ENCODE results near the gene SLC5A6.
A peak's percentile ranks its signal among the peaks of the same experiment; 100 is the strongest.

The SLC5A6 gene

GRCh38 chr2:27211943-27212625 is at the start of gene SLC5A6, which contains the start of gene ATRAID:
TSS of gene SLC5A6 (minus strand) at chr2:27212268. CDS start at chr2:27207650, 4,618 bp downstream.
TSS of gene ATRAID (plus strand) at chr2:27212041. CDS start at chr2:27212369, 328 bp downstream.
- DNase-seq (ENCODE audit: low spot score) = peak; percentile 98
- FAIRE-seq = peak; percentile 59

GRCh38 chr2:27261241-27261925 is 49.3 kb upstream of the SLC5A6 start:
- no peak for DNase-seq (ENCODE audit: low spot score)
- no peak for FAIRE-seq

- no peak for DNase-seq (ENCODE audit: low spot score)
Measured at GRCh38 chr2:27258051-27258450, 46.0 kb upstream of the SLC5A6 start.

GRCh38 chr2:27256855-27257454 is 44.9 kb upstream of the SLC5A6 start:
- FAIRE-seq (no peak), DNase-seq (ENCODE audit: low spot score) (no peak)

More at GRCh38 chr2:27258051-27258450, 46.0 kb upstream of the SLC5A6 start:
- FAIRE-seq = no peak

GRCh38 chr2:27255660-27256059 is 43.6 kb upstream of the SLC5A6 start:
- DNase-seq (ENCODE audit: low spot score) = no peak
- no peak for FAIRE-seq

GRCh38 chr2:27255187-27255586 is 43.1 kb upstream of the SLC5A6 start:
- FAIRE-seq (no peak), DNase-seq (ENCODE audit: low spot score) (no peak)

GRCh38 chr2:27251766-27252165 is 39.7 kb upstream of the SLC5A6 start:
- no peak for DNase-seq (ENCODE audit: low spot score)
- no peak for FAIRE-seq

- FAIRE-seq = no peak
- DNase-seq (ENCODE audit: low spot score) = no peak
Measured at GRCh38 chr2:27250652-27251379, 38.7 kb upstream of the SLC5A6 start.

GRCh38 chr2:27249891-27250651 is 38.0 kb upstream of the SLC5A6 start:
- DNase-seq (ENCODE audit: low spot score) = no peak
- no peak for FAIRE-seq

- no peak for FAIRE-seq
- no peak for DNase-seq (ENCODE audit: low spot score)
Measured at GRCh38 chr2:27249159-27249890, 37.3 kb upstream of the SLC5A6 start.

GRCh38 chr2:27247893-27248292 is 35.8 kb upstream of the SLC5A6 start:
- no peak for DNase-seq (ENCODE audit: low spot score)
- no peak for FAIRE-seq

- no peak for FAIRE-seq
- DNase-seq (ENCODE audit: low spot score) = no peak
Measured at GRCh38 chr2:27245626-27246025, 33.6 kb upstream of the SLC5A6 start.

GRCh38 chr2:27245116-27245515 is 33.0 kb upstream of the SLC5A6 start:
- DNase-seq (ENCODE audit: low spot score) (no peak), FAIRE-seq (no peak)

GRCh38 chr2:27243391-27244130 is 31.5 kb upstream of the SLC5A6 start:
- no peak for FAIRE-seq
- no peak for DNase-seq (ENCODE audit: low spot score)

- FAIRE-seq (peak; percentile 35), DNase-seq (ENCODE audit: low spot score) (no peak)
Measured at GRCh38 chr2:27242614-27242951, 30.5 kb upstream of the SLC5A6 start.

- no peak for DNase-seq (ENCODE audit: low spot score)
- no peak for FAIRE-seq
Measured at GRCh38 chr2:27241761-27242613, 29.9 kb upstream of the SLC5A6 start.

- DNase-seq (ENCODE audit: low spot score) (no peak), FAIRE-seq (no peak)
Measured at GRCh38 chr2:27240406-27240805, 28.3 kb upstream of the SLC5A6 start.

- FAIRE-seq (no peak), DNase-seq (ENCODE audit: low spot score) (no peak)
Measured at GRCh38 chr2:27238976-27239375, 26.9 kb upstream of the SLC5A6 start.
